ENCODE data around the gene SLC1A4.

- TF ChIP-seq, protein P1, sequence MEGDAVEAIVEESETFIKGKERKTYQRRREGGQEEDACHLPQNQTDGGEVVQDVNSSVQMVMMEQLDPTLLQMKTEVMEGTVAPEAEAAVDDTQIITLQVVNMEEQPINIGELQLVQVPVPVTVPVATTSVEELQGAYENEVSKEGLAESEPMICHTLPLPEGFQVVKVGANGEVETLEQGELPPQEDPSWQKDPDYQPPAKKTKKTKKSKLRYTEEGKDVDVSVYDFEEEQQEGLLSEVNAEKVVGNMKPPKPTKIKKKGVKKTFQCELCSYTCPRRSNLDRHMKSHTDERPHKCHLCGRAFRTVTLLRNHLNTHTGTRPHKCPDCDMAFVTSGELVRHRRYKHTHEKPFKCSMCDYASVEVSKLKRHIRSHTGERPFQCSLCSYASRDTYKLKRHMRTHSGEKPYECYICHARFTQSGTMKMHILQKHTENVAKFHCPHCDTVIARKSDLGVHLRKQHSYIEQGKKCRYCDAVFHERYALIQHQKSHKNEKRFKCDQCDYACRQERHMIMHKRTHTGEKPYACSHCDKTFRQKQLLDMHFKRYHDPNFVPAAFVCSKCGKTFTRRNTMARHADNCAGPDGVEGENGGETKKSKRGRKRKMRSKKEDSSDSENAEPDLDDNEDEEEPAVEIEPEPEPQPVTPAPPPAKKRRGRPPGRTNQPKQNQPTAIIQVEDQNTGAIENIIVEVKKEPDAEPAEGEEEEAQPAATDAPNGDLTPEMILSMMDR (conservative IDR thresholded peaks at IDR 0.05; ENCODE audit: low read depth, low read length): no peak
- TF ChIP-seq EZH2phosphoT487 (IDR thresholded peaks at IDR 0.05; ENCODE audit: borderline replicate concordance, low read length): no peak
- no peak for TF ChIP-seq EZH2 (IDR thresholded peaks at IDR 0.05; ENCODE audit: low read length, unreplicated experiment)
These were observed 9.0 kb upstream of the SLC1A4 start for GRCh38 chr2:64980183-64980582.
